ENCODE results near the gene JARID2. TPM values are rescaled to one million over a fixed set of nuclear protein-coding genes. Genes with fewer than 3 reads are reported as not detected.
"Not testable (repeated sequence)": the region's sequence is repeated elsewhere in the genome, so short reads cannot be mapped to it uniquely, and the experiment has no call there.

The JARID2 gene
- total RNA-seq, 4 donors from 2014 or later = 11.6 to 22.5 (median 16.4) TPM

GRCh38 chr6:15287670-15288375 is 42.0 kb downstream of the JARID2 start:
- Histone ChIP-seq H3K4me3 (no peak overlapping the region), H3K27me3 (no peaks in the 10 kb centered on the region), H3K27ac (no peak overlapping the region), H3K36me3 (no peaks in the 10 kb centered on the region), H3K9me3 (no peaks in the 10 kb centered on the region), H3K4me1 (peaks cover 41 to 46% of the 10 kb centered on the region in 2 donors)
- ATAC-seq = no peak
- in situ Hi-C loops (cut with MboI; ENCODE audit: low sequenced_read_pairs in 4 of 4) (no loop called here), intact Hi-C loops (cut with DNase I; ENCODE audit: low total_unique reads) (no loop called here)
- TF ChIP-seq POLR2A (IDR thresholded peaks at IDR 0.05) (no peak), CTCF (IDR thresholded peaks at IDR 0.05 in 4 of 5, conservative IDR thresholded peaks at IDR 0.05 in 1 of 5) (no peak)
- no peak for DNase-seq

DNA sequence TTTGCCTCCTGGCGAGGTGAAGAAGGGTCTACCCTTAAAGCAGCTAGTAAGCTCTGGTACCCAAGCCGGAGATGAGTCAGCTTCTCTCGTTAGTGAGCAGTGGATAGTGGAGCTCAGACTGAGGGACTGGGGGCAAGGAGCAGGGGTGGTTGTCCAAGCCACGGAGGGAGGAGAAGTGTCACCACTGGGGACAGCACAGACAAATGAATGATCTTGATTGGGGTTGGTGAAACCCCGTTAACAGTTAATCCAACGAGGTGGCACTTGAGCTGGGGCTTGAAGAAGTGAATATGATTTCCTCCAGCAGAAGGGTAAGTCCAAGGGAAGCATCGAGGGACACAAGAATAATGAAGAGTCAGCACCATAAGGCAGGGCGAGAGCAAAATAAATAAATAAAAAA is 43.0 kb downstream of the JARID2 start:
- no peak for TF ChIP-seq POLR2A (IDR thresholded peaks at IDR 0.05)
- no peak for TF ChIP-seq CTCF (IDR thresholded peaks at IDR 0.05 in 4 of 5, conservative IDR thresholded peaks at IDR 0.05 in 1 of 5)
- Histone ChIP-seq H3K4me3 (no peak overlapping the region), H3K4me1 (peaks cover 49 to 56% of the 10 kb centered on the region in 2 donors), H3K27me3 (no peaks in the 10 kb centered on the region), H3K27ac (peak overlapping the region in 2 of 4 donors; percentile 11 to 26), H3K36me3 (no peaks in the 10 kb centered on the region), H3K9me3 (no peaks in the 10 kb centered on the region)
- in situ Hi-C loops (cut with MboI; ENCODE audit: low sequenced_read_pairs in 4 of 4) = no loop called here
- ATAC-seq (peak in 1 of 2 donors; percentile 28), DNase-seq (no peak)
- intact Hi-C loops (cut with DNase I; ENCODE audit: low total_unique reads) = no loop called here

DNA sequence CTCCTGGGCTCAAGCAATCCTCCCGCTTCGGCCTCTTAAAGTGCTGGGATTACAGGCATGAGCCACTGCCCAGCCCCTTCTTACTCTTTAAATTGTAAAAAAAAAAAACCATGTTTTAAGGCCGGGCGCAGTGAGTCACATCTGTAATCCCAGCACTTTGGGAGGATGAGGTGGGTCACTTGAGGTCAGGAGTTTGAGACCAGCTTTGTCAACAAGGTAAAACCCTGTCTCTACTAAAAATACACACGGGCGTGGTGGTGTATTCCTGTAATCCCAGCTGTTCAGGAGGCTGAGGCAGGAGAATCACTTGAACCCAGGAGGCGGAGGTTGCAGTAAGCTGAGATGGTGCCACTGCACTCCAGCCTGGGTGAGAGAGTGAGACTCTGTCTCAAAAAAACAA is 43.6 kb downstream of the JARID2 start:
- H3K36me3 ChIP-seq; intact Hi-C loops (cut with DNase I; ENCODE audit: low total_unique reads); H3K27me3 ChIP-seq; ATAC-seq; DNase-seq; H3K9me3 ChIP-seq; in situ Hi-C loops (cut with MboI; ENCODE audit: low sequenced_read_pairs in 4 of 4); H3K4me3 ChIP-seq: not testable (repeated sequence)
- peaks cover 47 to 59% of the 10 kb centered on the region in 2 donors for H3K4me1 ChIP-seq
- peak overlapping the region in 3 of 4 donors; percentile 2 to 34 (median 33) for H3K27ac ChIP-seq

GRCh38 chr6:15290067-15290680 is 44.3 kb downstream of the JARID2 start:
- Histone ChIP-seq H3K9me3 (no peaks in the 10 kb centered on the region), H3K4me3 (no peak overlapping the region), H3K36me3 (no peaks in the 10 kb centered on the region), H3K27ac (peak overlapping the region in 1 of 4 donors; percentile 33), H3K4me1 (peaks cover 43 to 52% of the 10 kb centered on the region in 2 donors), H3K27me3 (no peaks in the 10 kb centered on the region)
- intact Hi-C loops (cut with DNase I; ENCODE audit: low total_unique reads) (no loop called here), in situ Hi-C loops (cut with MboI; ENCODE audit: low sequenced_read_pairs in 4 of 4) (no loop called here)
- DNase-seq (no peak), ATAC-seq (no peak)
- TF ChIP-seq POLR2A (IDR thresholded peaks at IDR 0.05) (no peak), CTCF (IDR thresholded peaks at IDR 0.05 in 4 of 5, conservative IDR thresholded peaks at IDR 0.05 in 1 of 5) (no peak)

DNA sequence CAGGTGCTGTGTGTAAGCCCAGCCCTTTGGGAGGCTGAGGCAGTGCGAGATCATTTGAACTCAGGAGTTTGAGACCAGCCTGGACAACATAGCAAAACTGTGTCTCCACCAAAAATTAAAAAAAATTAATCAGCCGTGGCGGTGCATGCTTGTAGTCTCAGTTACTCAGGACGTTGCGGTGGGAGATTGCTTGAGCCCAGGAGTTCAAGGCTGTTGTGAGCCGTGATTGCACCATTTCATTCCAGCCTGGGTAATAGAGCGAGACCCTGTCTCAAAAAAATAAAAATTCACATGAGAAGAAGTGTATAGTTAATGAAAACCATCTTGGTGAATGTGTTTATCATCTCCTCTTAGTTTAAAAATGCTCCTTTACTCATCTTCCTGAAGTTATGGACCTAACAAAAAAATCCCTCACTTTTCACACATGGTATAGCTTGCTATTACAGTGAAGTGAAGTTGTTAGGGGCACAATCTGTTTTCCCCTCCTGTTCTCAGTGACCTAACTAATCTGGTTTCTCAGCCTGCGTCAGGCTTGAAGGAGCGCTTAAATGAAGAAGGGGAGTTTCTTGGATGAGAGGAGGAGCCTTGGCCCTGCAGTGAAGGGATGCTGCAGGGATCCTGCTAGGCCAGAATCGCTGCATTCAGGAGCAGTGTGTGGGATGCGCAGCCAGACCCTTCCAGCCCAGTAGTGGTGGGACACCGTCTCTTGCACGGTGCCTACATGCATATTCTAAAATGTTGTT is 45.3 kb downstream of the JARID2 start:
- peaks cover 43 to 47% of the 10 kb centered on the region in 2 donors for H3K4me1 ChIP-seq
- intact Hi-C loops (cut with DNase I; ENCODE audit: low total_unique reads) = no loop called here
- DNase-seq = no peak

More for the DNA sequence above, 45.3 kb downstream of the JARID2 start:
- Histone ChIP-seq H3K9me3 (no peaks in the 10 kb centered on the region), H3K27ac (no peak overlapping the region), H3K4me3 (no peak overlapping the region), H3K36me3 (no peaks in the 10 kb centered on the region), H3K27me3 (no peaks in the 10 kb centered on the region)
- TF ChIP-seq CTCF (IDR thresholded peaks at IDR 0.05 in 4 of 5, conservative IDR thresholded peaks at IDR 0.05 in 1 of 5) (no peak), POLR2A (IDR thresholded peaks at IDR 0.05) (no peak)
- no peak for ATAC-seq
- in situ Hi-C loops (cut with MboI; ENCODE audit: low sequenced_read_pairs in 4 of 4) = no loop called here

All from gastrocnemius medialis (tissue), 4 donors.